Neuron (in vitro differentiated cells): ENCODE measurements around the gene ORM2.

Source experiments
- H2AFZ ChIP-seq: one replicate; pipeline ENCODE4 v1.6.1; 2013; ENCODE audit warnings: low read depth, mild to moderate bottlenecking, inconsistent platforms, low read length, moderate library complexity
- H3K27me3 ChIP-seq: one replicate; pipeline ENCODE4 v1.6.1; 2013; ENCODE audit warnings: low read length; ENCODE audit not compliant: insufficient read depth
- H3K36me3 ChIP-seq: one replicate; pipeline ENCODE4 v1.6.1; 2013; ENCODE audit warnings: low read length; ENCODE audit not compliant: insufficient read depth
- H3K4me1 ChIP-seq: one replicate; pipeline ENCODE4 v1.6.1; 2013; ENCODE audit warnings: low read length; ENCODE audit not compliant: insufficient read depth
- H3K4me3 ChIP-seq: 2 replicates; pipeline ENCODE4 v1.5.1; 2013; ENCODE audit warnings: mild to moderate bottlenecking, low read length, moderate library complexity
- H3K9me3 ChIP-seq: one replicate; pipeline ENCODE4 v1.6.1; 2013; ENCODE audit warnings: low read length

ORM2 gene

GRCh38 chr9:114372921-114373448 lies 43.3 kb downstream of the ORM2 start:
- no peak overlapping the region for H2AFZ ChIP-seq
- peaks cover 32% of the 10 kb centered on the region for H3K4me1 ChIP-seq
- H3K9me3 ChIP-seq, result no peaks in the 10 kb centered on the region
- H3K4me3 ChIP-seq, result no peak overlapping the region
- H3K36me3 ChIP-seq, result peaks cover 4% of the 10 kb centered on the region
- no peaks in the 10 kb centered on the region for H3K27me3 ChIP-seq

DNA sequence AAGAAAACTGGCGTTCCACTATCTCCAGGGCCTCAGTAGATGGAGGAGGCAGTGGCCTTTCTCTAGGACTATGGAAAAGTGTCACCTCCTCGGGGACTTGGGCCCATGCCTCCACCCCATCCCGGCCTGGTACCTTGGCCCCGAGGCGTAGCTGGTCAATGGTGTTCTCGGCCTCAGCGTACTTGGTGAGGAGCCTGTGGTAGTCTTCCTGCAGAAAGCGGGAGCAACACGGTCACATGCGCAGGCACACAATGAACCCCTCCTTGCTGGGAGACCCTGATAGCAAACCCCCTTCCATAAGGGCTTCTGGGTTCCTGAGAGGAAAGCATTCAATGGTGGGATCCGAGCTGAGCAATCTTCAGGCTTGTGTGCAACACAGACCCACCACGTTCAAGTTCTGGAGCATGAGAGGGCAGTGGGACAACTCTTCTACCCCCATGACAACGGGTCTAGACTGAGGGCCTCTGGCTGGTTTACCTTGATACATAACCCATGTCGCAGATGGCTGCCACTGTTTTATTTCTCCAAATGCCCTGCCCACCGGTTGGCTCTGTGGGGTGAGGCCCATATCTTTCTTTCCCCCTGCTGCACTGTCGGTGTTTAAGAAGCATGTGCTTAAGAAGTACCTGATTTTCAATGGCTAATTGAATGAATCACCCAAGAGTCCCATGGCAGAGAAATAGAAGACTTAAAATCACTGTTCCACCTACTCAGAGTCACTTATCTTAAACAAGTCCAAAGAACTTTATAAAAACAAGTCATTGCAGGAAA lies 44.5 kb downstream of the ORM2 start:
- Histone ChIP-seq H3K4me3 (no peak overlapping the region), H3K4me1 (peaks cover 32% of the 10 kb centered on the region), H3K27me3 (no peaks in the 10 kb centered on the region), H2AFZ (no peak overlapping the region), H3K36me3 (no peaks in the 10 kb centered on the region), H3K9me3 (no peaks in the 10 kb centered on the region)

GRCh38 chr9:114374936-114375335 lies 45.3 kb downstream of the ORM2 start:
- Histone ChIP-seq H3K4me1 (peaks cover 30% of the 10 kb centered on the region), H3K4me3 (no peak overlapping the region), H3K36me3 (no peaks in the 10 kb centered on the region), H3K9me3 (no peaks in the 10 kb centered on the region), H2AFZ (no peak overlapping the region), H3K27me3 (no peaks in the 10 kb centered on the region)

DNA sequence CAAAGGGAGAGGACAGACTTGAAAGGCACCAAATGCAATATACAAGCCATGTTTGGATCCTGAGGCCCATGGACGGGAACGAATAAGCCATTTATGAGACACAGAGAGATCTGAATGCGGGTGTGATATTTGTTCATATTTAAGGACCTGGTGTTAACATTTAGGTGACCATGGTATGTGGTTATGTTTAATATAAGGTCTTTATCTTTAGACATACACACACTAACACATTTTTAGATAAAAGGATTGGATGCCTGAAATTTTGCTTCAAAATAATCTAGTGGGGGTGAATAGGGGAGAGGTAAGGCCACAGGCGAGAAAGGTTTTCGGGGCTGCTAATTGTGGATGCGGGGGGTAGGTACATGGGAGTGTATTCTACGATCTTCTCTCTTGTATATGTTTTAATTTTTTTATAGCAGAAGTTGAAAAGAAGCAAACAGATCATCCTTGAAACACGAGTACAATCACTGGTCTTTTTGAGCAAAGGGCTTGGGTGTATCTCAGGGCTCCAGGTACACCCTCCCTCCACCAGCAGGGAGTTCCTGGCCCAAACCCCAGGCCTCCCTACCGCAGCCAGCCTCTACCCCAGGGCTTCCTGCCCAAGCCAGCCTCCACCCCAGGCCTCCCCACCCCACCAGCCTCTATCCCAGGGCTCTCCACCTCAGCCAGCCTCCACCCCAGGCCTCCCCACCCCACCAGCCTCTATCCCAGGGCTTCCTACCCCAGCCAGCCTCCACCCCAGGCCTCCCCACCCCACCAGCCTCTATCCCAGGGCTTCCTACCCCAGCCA lies 45.9 kb downstream of the ORM2 start:
- Histone ChIP-seq H3K36me3 (no peaks in the 10 kb centered on the region), H3K9me3 (no peaks in the 10 kb centered on the region), H2AFZ (no peak overlapping the region), H3K4me1 (peaks cover 24% of the 10 kb centered on the region), H3K4me3 (no peak overlapping the region), H3K27me3 (no peaks in the 10 kb centered on the region)

GRCh38 chr9:114376586-114377445 lies 47.1 kb downstream of the ORM2 start:
- peaks cover 15% of the 10 kb centered on the region for H3K4me1 ChIP-seq
- no peaks in the 10 kb centered on the region for H3K27me3 ChIP-seq
- H3K4me3 ChIP-seq, result no peak overlapping the region
- no peak overlapping the region for H2AFZ ChIP-seq
- no peaks in the 10 kb centered on the region for H3K36me3 ChIP-seq
- H3K9me3 ChIP-seq, result no peaks in the 10 kb centered on the region

- Histone ChIP-seq H3K27me3 (no peaks in the 10 kb centered on the region), H3K36me3 (no peaks in the 10 kb centered on the region), H3K9me3 (no peaks in the 10 kb centered on the region), H3K4me3 (no peak overlapping the region), H3K4me1 (peaks cover 15% of the 10 kb centered on the region), H2AFZ (no peak overlapping the region)
Observed at GRCh38 chr9:114378016-114378415, 48.3 kb downstream of the ORM2 start.

GRCh38 chr9:114378883-114379282 lies 49.2 kb downstream of the ORM2 start:
- no peaks in the 10 kb centered on the region for H3K36me3 ChIP-seq
- H3K4me1 ChIP-seq, result peaks cover 20% of the 10 kb centered on the region
- H3K27me3 ChIP-seq, result no peaks in the 10 kb centered on the region
- no peak overlapping the region for H3K4me3 ChIP-seq
- no peak overlapping the region for H2AFZ ChIP-seq
- no peaks in the 10 kb centered on the region for H3K9me3 ChIP-seq
